Ammon's horn (tissue), 1 donor: Measurements from ENCODE around the gene SCNN1B.

Source experiments
- DNase-seq: peaks from one replicate; pipeline ENCODE4 v3.0.0-alpha.2; 2016; ENCODE audit warnings: low spot score

Gene SCNN1B

DNA sequence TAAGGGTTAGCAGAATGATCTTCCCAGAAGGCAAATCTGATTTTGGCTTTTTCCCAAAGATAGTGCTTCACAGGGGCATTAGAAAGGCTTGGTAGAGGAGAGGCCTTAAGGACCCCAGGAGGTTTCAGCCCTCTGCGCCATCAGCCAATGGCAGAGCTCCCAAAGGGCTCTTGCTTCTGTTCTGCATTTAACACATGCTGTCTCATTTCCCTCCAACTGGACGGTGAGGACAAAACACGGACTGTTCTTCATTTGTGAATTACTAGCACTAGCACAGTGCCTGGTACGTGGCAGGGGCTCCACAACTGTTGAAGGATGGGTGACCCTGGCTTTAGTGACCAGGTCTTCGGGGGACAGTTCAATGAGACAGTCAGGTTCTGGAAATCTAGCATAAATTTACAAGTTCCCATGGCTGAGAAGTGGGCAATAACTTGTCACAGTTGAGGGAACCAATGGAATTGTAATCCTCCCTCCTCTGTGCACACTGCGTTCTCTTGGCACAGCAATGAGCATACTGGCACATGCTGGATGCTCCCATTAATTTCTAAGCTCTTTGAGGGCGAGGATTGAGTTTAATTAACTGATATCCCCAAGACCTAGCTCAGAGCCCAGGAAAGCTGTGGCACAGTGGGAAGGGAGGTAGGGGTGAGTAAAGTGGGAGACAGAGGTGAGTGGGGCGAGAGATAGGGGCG, 105.5 kb downstream of the SCNN1B start:
- peak; percentile 73 for DNase-seq

DNA sequence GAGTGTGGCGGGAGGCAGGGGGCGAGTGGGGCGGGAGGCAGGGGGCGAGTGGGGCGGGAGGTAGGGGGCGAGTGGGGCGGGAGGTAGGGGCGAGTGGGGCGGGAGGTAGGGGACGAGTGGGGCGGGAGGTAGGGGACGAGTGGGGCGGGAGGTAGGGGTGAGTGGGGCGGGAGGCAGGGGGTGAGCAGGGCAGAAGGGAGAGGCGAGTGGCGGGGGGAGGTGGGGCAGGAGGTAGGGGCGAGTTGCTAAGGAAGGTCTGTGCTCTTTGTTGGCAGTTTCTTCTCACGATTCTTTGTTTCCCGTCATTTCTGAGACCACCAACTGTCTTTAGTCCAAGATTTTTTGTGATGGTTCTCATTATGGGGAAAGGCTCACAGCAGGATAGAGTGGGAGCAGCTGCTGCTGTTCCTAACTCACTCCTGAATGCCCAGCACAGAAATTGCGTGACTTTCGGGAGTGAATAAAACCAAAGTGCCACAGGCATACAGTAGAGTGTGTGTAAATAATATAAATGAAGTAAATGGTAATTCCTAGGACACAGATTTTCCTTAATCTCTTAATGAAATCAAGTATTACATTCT, 106.2 kb downstream of the SCNN1B start:
- DNase-seq = no peak

- peak; percentile 80 for DNase-seq
These were observed 106.8 kb downstream of the SCNN1B start for GRCh38 chr16:23408823-23409298.

GRCh38 chr16:23409522-23409921, 107.4 kb downstream of the SCNN1B start:
- no peak for DNase-seq

DNA sequence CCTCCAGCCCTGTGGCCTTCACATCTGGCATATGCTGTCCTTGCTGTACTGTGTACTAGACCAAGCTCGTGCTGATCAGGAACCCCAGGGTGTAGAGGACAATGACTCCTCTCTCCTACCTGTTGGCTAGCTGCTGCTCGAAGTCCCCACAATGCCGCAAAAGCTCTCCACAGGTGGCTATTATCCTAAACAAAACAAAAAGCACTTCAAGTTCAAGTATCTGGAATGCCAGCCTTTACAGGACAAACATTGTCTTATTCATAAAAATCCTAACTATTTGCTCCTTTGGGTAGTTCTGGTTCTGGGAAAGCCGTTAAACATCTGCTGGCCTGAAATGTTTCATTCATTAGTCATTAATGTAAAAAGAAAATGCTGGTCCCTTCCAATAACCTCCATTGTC, 108.1 kb downstream of the SCNN1B start:
- DNase-seq = no peak

GRCh38 chr16:23414731-23415130, 112.6 kb downstream of the SCNN1B start:
- no peak for DNase-seq

DNA sequence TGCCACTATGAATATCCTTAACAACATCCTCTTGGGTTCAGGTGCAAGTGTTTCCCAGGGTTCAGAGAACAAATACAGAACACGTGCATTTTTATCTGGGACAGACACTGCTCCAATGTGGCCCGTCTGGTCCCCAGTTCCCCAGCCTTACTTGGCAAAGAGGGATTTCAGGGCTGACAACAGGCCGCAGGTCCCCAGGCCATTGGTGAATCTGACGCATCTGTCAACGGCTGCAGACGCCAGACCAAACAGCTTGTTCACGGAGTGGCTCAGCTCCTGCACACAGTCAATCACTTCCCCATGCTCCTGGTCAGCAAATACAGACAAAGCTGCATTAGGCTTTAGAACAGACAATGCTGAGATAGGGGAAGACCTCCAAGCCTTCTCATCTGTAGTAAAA, 114.7 kb downstream of the SCNN1B start:
- DNase-seq = no peak

GRCh38 chr16:23420011-23420410, 117.9 kb downstream of the SCNN1B start:
- DNase-seq = no peak

DNA sequence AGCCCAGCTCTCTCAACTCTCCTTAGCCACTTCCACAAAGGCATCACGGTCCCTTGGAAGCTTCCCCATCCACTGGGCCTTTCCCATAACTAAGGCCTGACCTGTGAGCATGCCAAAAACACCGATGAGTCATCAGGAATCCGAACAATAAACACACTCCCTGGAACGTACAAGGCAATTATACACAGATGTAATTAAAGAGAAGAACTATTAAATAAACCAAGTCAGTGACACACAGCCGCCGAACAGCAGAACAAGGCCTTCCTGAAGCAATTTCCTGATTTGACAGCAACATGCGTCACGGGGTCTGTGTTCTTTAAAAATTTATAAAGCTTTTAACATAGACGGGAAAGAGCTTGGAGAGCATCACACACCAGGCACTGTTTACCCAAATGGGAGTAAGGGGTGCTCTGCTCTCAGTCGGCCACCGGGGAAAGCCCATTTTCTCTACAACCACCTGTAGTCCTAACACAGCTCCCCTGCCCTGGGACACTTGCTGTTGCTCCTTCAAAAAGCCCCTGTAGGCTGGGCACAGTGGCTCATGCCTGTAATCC, 121.5 kb downstream of the SCNN1B start:
- DNase-seq = peak; percentile 44

DNA sequence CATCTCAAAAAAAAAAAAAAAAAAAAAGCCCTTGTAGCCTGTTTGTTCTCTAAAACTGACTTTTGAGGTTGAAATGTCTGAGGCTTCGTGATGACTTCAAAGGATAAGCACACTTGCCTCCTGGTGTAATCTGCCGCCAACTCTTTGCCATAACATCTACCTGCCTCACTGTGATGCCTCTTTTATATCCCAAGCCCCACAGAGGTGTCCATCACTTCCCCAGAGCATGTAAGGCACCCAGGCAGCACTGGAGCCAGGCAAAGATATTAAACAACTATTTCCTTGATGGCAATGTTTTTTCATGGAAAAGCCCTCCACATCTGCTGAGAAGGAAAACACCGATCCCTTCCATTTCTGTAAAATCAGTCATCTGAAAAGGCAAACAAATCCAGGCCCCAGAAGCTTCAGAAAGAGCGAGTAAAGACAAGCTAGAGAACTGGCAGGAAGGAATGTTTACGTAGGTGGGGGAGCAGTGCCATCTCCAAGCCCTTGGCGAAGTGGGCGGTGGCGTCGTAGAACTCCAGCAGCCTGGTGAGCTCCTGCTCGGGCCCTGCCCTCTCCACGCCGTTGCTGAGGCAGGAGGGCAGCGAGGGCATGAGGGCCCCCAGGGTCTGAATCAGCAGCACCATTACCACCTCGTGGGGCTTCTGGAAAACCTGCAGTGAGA, 122.3 kb downstream of the SCNN1B start:
- DNase-seq = no peak

DNA sequence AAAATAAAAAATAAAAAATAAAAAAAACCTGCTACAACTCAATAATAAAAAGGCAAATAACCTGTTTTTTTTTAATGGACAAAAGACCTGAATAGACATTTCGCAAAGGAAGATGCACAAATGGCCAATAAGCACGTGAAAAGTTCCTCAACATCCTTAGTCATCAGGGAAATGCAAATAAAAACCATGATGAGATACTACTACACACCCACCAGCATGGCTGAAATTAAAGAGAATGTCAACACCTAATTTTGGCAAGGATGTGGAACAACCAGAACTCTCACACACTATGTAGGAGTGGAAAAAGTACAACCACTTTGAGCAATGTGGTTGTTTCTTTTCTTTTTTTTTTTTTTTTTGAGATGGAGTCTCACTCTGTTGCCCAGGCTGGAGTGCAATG, 126.2 kb downstream of the SCNN1B start:
- DNase-seq = peak; percentile 54
